ENCODE data around the gene ANAPC1. TPM values are rescaled to one million over a fixed set of nuclear protein-coding genes. Genes with fewer than 3 reads are reported as not detected.
"Not testable (repeated sequence)": the region's sequence is repeated elsewhere in the genome, so short reads cannot be mapped to it uniquely, and the experiment has no call there.

Gene ANAPC1
- total and polyA plus RNA-seq, 7 donors, result 6.5 to 42.4 (median 23.4) TPM

DNA sequence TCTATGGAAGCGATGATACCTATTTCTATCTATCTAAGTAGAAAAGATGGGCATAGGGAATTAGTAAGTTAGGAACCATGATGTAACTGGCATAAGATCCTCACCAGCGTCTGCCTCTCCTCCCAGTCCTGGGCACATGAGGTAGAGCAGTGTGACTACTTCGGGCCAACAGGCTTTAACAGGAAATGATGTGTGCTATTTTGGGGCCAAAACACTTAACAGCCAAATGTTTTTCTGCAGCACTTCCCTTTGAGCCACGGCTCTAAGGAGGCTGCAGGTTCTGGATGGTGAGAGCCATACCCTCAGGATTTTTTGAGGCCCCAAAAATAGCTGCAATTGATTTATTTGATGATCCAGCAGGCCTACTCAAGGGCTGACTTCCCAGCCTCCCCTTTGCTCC, 116.9 kb downstream of the ANAPC1 start:
- H3K9me3 ChIP-seq; H3K36me3 ChIP-seq; H3K27me3 ChIP-seq; H3K4me3 ChIP-seq; H3K4me1 ChIP-seq; intact Hi-C loops (cut with DNase I); DNase-seq; H3K27ac ChIP-seq: not testable (repeated sequence)
- WGBS, 2 donors, result 63 to 67% methylated on average over 2 to 4 of the region's 4 CpGs

GRCh38 chr2:111766295-111766694, 117.7 kb downstream of the ANAPC1 start:
- 94 to 96% methylated on average over 3 of the region's 8 CpGs for WGBS, 2 donors
- not testable (repeated sequence) for H3K27me3 ChIP-seq, H3K9me3 ChIP-seq

DNA sequence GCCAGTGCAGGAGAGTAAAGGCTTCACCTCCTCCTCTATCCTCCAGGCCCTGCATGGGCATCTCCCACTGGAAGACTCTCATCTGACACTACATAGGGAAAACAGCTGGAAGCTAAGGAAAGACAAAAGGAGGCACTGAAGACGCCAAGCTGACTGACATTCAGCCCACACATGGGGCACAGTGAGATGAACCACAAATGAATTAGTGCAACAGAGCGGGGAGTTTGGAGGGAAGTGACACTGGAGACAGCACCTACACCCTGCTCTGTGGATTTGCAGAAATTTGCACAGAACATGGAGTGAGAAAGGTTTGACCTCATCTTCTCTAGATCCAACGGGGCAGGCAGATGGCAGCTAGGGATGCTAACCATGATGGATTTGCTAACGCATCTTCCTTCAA, 119.8 kb downstream of the ANAPC1 start:
- H3K4me3 ChIP-seq; H3K9me3 ChIP-seq; H3K27me3 ChIP-seq; H3K36me3 ChIP-seq; intact Hi-C loops (cut with DNase I); DNase-seq; H3K27ac ChIP-seq; H3K4me1 ChIP-seq: not testable (repeated sequence)
- WGBS, 2 donors, result 88 to 99% methylated on average over 4 of the region's 4 CpGs

More at GRCh38 chr2:111766295-111766694, 117.7 kb downstream of the ANAPC1 start:
- H3K36me3 ChIP-seq; H3K4me1 ChIP-seq; DNase-seq; intact Hi-C loops (cut with DNase I); H3K4me3 ChIP-seq; H3K27ac ChIP-seq: not testable (repeated sequence)

DNA sequence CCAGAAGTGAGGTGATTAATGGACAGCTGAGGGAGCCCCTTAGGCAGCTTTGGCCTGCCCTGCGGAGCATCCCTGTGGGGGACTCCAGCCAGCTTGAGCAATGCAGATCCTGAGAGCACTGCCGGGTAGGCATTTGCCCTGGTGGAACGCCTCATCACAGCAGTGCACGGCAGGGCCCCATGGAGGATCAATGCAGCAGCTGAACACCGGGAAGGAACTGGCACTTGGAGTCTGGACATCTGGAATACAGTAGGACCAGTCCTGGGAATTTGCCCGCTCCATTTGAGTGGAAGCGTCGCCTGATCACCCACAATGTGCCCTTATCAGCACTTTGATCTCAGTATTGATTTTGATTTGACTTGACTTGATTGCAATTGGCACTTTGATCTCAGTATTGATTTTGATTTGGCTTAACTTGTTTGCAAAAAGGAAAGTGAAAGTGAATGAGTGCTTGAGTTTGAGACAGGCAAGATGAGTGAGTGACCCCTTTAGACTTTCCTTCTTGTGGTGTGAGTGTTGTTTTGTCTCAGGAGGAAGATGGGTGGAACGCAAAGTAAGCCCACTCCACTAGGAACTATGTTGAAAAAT, 123.2 kb downstream of the ANAPC1 start:
- WGBS, 2 donors, result 98% methylated on average over 9 of the region's 9 CpGs
- DNase-seq; intact Hi-C loops (cut with DNase I): not testable (repeated sequence)

DNA sequence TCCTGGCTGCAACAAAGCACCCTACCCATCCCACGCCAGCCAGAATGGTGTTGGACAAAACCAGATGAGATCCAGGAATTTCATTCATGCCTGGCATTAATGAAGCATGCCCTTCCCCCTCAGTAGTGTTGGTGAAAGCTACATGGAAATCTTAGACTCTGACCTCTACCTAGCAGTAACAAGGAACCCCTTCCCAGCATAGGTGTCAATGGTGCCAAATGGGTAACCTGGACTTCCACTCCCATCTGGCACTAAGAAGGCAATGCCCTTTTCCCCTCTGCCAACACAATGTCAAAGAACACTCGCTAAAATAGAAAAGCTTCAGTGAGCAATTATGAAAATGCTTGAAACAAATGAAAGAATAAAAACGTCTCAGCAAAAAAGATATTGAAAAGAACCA, 131.5 kb downstream of the ANAPC1 start:
- H3K27ac ChIP-seq; H3K4me1 ChIP-seq; DNase-seq; H3K4me3 ChIP-seq; H3K27me3 ChIP-seq; intact Hi-C loops (cut with DNase I); H3K9me3 ChIP-seq; H3K36me3 ChIP-seq: not testable (repeated sequence)
- WGBS, 2 donors, result 85 to 93% methylated on average over 2 of the region's 3 CpGs

More for the DNA sequence above, 123.2 kb downstream of the ANAPC1 start:
- H3K4me3 ChIP-seq, H3K9me3 ChIP-seq, H3K36me3 ChIP-seq, H3K27me3 ChIP-seq, H3K27ac ChIP-seq, H3K4me1 ChIP-seq: not testable (repeated sequence)

DNA sequence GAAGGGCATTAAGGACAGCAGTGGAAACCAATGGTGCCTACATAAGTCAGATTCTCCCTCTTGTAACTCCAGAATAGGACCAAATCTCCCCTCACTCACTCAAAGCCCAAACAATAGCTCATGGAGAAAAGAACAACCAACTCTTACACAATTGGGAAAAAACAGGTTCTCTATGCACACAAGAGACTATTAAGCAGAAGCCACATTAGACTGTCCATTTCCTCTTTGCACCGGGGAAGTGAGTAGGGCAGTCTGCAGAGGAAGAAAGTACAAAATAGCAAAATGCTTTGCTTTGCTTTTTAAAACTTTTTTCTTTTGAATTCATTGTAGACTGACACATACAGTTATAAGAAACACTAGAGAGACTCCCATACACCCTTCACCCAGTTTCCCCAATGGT, 133.4 kb downstream of the ANAPC1 start:
- H3K36me3 ChIP-seq; H3K4me1 ChIP-seq; H3K9me3 ChIP-seq; H3K27ac ChIP-seq; intact Hi-C loops (cut with DNase I); DNase-seq; H3K27me3 ChIP-seq; H3K4me3 ChIP-seq: not testable (repeated sequence)
- 56% methylated on average over 1 of the region's 1 CpG; no CpG with 5 or more reads in 1 of the 2 donors for whole genome bisulfite sequencing, 2 donors

- H3K4me1 ChIP-seq; H3K27me3 ChIP-seq; H3K4me3 ChIP-seq; DNase-seq; H3K27ac ChIP-seq; H3K9me3 ChIP-seq; H3K36me3 ChIP-seq; intact Hi-C loops (cut with DNase I): not testable (repeated sequence)
- WGBS, 2 donors, result 48 to 83% methylated on average over 2 of the region's 4 CpGs
Observed at GRCh38 chr2:111748429-111748828, 135.6 kb downstream of the ANAPC1 start.

DNA sequence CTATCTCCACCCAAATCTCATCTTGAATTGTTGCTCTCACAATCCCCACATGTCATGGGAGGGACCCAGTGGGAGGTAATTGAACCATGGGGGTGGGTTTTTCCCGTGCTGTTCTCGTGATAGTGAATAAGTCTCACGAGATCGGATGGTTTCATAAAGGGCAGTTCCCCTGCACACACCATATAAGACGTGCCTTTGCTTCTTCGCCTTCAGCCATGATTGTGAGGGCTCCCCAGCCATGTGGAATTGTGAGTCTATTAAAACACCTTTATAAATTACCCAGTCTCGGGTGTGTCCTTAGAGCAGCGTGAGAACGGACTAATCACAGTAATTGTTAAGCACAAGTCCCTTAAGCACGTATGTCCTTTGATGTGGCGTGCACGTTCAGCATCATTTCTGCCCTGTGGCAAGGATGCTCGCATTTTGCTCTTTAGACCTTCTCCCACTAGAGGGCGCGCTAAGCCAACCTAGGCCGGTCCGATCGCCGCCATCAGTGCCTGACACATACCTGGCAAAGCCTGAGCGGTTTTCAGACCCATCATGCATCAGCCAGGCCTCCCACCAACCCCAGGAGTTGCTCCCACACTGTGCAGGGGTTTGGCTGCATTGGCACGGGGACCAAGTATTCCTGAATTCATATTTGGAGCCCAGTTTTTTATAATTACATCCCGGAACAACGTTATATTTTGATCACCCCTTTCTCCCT, 136.4 kb downstream of the ANAPC1 start:
- 18 to 31% methylated on average over 19 to 20 of the region's 23 CpGs for WGBS, 2 donors
- peak in 1 of 4 experiments; percentile 30 for TF ChIP-seq CTCF (IDR thresholded peaks at IDR 0.05)
- H3K4me1 ChIP-seq; DNase-seq; H3K4me3 ChIP-seq; H3K9me3 ChIP-seq; H3K36me3 ChIP-seq; intact Hi-C loops (cut with DNase I); H3K27me3 ChIP-seq; H3K27ac ChIP-seq: not testable (repeated sequence)

GRCh38 chr2:111744751-111745150, 139.2 kb downstream of the ANAPC1 start:
- DNase-seq; intact Hi-C loops (cut with DNase I); H3K27me3 ChIP-seq; H3K4me3 ChIP-seq; H3K27ac ChIP-seq; H3K36me3 ChIP-seq; H3K9me3 ChIP-seq; H3K4me1 ChIP-seq: not testable (repeated sequence)
- 80 to 87% methylated on average over 8 of the region's 8 CpGs for WGBS, 2 donors

DNA sequence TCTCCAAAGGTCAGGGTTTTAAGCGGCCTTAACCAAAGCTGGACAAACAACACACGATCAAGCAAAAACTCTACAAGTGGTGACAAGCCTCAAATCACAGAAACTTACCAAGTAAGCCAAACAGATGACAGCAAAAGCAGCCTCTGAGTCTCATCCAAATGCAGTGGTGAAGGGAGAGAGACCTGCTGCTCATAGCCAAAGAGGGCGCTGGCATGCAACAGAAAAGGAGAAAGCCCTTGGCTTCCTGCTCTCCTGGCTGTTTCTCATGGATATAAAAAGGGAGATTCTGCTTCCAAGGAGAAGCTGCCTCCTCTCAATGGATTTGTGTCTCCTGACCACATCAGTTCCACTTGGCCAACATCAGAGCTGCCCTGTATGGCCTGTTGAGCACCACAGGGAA, 142.5 kb downstream of the ANAPC1 start:
- H3K27ac ChIP-seq; H3K36me3 ChIP-seq; DNase-seq; H3K9me3 ChIP-seq; H3K4me1 ChIP-seq; H3K27me3 ChIP-seq; H3K4me3 ChIP-seq; intact Hi-C loops (cut with DNase I): not testable (repeated sequence)
- WGBS, 2 donors, result 80 to 85% methylated on average over 2 of the region's 3 CpGs
